Left forelimb (tissue), 1 donor: Measurements from ENCODE around the gene KSR2.

Experiments used
- DNase-seq: peaks from one replicate; pipeline ENCODE4 v3.0.0-alpha.2; 2018; ENCODE audit warnings: low spot score

Gene KSR2

DNA sequence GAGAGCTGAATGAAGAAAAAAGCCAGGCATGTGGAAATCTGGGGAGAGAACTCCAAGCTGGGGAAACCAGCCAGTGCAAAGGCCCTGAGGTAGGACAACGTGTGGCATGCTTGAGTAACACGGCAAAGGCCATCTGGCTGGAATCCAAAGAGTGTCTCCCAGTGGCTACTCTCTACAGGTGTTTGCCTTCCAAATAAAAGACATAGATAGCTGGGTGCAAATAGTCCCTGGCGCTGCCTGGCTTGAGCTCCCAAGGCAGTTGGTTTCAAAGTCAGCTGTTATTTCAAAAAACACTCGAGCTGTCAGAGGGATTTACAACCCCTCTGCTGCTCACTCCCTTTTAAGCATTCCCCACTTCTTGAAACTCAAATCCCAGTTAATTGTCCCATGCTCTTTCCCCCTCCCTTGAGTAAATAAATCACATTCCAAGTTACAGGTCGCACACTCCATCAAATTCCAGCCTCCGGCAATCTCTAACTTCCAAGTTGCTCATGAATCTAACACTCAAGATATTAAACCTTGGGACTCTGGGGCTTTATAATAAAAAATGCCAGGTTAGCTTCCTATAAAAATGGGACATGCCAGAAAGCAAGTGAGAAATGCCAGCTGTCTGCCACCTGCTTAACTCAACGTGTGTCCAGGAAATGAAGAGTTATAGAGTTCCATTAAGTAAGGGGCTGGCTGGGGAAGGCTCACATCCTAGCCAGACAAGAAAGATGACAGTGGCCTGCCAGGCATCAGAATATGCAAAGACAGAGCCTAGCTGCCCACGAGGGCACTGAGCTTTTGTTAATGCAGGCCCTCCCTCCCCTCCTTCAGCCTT is 473.7 kb downstream of the KSR2 start:
- no peak for DNase-seq

DNA sequence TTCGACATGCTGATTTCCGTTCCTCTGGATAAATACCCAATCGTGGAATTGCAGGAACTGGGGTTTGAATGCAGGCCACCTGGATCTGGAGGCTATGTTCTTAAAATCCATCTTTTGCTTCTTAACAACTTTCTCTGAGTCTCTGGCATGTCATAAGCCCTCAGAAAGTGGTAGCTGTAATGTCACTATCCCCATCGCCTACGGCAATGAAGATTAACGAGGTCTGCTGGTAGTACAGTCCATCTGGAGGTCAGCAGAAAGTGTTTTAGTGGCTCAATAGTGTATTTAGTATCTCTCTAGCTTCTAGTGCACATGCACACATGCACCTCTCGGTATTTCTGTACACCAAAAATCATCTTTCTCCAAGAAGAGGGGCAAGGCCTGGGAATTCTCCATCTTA is 477.1 kb downstream of the KSR2 start:
- DNase-seq = no peak

DNA sequence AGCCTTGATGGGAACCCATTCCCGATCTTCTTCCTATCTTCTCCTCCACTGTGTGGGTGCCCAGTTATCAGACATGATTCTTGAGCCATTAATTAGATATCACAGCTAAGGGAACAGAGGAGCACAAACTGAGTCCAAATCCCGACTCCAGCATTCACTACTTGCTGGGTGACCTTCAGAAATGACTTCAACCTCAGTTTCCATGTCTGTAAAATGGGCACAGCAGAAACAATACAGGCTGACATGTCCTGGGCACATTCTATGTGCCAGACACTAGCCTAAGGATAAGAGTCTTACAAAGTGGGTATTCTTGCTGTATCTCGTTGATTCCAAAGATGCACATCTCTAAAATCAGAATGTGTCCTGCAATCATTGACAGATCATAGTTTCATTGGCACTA is 478.7 kb downstream of the KSR2 start:
- DNase-seq = no peak

DNA sequence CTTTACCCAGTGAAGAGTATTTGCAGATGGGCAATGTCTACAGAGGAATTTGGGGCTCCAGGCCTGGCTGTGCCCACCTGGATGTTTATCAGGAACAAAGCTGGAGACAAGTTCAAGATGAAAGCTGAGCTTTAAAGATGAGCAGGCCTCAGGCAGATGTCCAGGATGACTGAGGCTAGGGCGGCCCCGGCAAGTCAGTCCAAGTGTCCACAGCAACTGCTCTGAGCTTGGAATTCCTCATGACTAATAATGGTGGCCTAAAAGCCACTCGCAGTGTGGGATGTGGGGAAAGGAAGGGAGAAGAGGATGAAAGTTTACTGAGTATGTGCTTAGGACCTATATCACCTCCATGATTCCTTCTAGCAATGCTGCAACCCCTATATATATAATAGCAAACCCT is 479.1 kb downstream of the KSR2 start:
- no peak for DNase-seq

DNA sequence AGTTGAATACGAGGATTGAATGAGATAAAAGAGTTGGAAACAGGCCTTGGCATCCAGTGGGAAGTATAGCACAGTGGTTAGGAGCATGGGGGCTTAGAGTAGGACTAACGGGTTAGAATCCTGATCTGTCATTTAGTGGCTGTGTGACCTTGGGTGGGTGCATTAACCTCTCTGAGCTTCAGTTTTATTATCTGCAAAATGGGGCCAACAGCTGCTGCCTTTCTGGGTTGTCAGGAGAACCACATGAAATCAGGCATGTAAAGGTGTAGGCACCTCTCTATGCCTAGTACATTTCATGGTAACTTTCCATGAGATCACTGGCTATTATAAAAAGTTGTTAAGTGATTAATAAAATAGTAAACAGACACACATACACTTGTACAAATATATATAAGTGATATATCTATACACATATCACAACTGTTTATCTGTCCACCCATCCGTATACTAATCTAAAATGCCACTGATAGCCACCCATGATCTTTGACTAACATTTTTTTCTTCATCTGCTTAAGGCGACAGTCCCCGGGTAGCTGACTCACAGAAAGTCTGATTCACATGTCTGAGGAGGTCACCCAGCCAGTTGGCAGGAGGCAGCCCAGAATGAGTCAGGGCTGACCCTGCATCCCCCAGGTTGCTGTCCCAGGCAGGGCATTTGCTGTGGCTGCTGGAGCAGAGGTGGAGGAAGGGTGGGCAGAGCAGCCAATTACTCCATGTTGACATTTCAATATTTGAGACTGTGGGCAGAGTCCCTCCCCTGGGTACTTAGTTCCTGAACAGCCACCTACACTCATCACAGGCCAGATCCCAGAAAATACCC is 481.7 kb downstream of the KSR2 start:
- DNase-seq = no peak

DNA sequence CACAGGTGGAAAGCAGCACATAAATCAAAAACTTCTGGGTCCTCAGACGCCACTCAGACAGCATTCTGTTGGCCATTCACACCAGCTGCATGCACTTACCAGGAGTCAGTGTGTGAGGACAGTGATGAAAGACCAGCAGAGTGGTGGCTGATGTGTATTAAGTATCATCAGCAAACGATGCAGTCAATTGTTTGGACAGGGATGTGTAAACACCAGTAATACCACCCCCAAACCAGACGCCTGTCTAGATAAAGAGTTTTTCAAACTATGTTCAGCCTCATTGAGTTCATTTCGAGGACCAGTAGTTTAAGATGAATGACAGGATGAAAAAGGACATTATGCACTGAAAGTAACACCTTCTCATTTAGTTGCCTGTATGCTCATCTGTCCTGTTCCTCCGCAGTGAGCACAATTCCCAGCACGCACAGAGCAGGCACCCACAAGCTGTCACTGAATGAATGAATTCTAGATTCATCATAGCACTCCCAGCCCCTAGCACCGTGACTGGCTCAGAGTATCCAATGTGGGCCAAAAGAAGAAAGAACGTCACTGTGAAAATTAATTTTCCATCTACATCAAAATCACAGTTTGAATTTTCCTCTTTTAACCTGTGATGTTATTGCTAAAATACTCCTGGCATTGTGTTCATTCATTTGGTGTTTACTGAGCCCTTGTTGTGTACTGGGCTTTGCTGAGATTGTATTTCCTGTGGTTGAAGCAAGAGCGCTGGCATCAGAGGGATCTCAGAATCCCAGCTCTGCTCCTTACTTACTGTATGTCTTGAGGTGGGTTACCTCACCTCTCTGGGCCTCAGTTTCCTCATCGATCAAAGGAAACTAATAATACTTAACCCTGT is 482.6 kb downstream of the KSR2 start:
- no peak for DNase-seq

DNA sequence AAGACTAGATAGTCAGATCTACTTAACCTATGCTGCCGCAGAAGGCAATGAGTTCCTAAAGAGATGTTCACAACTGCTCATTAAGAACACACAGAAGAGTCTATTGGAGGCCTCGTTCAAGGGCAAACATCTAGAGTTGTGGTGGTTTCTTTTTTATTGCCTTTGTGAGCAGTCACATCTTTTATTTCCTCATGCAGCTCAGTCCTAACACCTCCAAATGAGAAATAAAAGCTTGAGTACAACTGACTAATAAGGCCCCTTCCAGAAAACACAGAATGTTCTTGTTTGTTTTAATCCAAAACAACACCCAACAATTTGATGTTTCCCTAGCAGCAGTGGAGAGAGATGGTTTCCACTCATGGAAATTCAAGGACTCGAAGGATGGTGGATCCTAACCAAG is 483.9 kb downstream of the KSR2 start:
- no peak for DNase-seq

DNA sequence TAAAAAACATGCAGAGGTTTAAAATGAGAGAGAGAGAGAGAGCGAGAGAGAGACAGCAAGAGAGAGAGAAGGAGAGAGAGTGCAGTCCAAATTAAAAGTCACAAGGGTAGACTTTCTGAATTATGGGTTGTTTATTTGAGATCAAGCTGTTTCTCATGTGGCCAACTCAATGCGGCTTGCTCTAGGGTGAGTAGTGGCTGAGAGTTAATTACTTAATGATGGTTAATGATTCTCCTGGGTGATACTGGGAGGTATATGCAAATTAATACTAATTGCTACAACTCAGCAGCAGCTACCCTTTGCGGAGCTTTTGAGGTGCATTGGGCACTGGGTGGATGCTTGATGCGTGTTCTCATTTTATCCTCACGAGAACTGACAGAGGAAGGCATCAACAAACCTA is 485.3 kb downstream of the KSR2 start:
- DNase-seq = no peak

DNA sequence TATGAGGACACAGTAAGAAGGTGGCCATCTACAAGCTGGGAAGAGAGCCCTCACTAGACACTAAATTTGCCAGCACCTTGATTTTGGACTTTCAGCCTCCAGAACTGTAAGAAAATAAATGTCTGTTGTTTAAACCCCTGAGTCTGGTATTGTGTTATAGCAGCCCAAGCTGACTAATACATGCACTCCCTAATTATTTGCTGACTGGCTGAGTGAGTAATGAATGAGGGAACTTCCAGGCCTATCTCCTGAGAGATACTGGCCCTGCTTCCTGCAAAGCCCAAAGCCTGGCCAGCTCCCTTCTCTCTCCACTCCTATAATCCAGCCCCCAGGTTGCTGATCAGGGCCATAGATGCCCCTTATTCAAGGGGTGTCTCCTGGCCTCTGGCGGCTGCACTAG is 487.3 kb downstream of the KSR2 start:
- DNase-seq = no peak

DNA sequence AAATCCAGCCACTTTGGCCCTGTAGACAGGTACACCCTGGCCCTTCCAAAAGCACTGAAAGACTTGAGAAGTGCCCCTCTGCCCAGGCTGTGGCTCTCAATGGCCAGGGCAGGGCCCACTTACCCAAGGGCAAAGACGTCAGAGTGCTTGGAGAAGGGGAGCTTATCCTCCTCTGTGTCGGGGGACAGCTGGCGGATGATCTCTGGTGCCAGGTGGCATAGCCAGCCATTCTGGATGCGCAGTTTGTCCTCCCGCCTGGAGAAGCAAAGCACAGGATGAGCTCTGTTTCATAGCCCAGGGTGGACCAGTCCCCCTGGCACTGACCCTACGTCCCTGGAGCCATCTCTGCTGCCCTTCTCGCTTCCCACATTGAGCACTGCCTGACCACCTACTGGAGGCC is 492.4 kb downstream of the KSR2 start:
- DNase-seq = no peak

DNA sequence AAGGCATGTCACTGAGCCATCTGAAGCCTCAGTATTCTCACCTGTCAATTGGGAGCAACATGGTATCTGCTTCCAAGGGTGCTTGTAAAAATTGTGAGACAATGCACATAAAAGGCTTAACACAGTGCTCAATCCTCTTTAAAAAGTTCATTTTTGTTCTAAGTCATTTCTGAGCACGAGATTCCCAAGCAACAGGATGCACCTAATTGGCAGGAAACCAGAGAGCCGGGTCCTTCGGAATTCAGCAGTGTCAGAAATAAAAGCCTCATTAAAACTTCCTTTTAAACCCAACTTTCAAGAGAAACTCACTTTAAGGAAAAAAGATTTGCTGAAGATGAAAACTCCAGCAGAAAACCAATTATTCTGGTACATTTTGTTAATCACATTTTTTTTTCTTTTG is 494.9 kb downstream of the KSR2 start:
- no peak for DNase-seq

DNA sequence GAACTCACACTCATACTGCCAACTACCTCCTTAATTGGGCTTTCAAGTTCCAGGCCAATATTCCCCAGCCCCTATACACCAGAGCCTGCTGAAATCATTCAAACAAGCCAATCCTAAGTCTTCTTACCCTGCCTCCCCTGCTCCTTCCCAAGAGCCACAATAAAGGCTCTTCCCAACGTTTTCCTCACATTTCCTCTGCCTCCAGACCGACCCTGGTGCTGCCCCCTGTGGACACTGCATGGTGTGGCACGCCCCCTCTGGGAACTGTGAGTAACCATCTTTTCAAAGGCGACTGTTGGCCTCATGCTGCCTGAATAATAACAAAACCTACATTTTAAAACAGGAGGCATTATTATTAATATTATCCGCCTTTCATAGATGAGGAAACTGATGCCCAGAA is 495.8 kb downstream of the KSR2 start:
- DNase-seq = no peak

DNA sequence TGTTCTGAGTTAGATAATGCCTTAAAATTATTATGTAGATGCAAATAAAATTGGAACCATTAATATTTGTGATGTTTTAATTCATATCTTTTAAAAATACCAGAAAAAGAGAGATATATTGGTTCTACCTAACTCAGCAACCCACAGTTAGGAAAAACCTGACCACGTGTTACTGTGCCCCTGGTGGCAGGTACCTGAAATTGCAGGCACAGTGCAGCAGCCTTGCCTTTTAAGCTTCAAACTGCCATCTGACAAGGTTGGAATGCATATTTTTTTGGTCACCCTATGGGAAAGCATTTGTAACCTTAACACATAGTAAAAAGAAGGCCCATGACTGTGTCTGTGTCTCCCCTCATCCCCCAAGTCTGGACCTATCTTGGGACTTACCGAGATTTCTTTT is 498.0 kb downstream of the KSR2 start:
- DNase-seq = no peak

DNA sequence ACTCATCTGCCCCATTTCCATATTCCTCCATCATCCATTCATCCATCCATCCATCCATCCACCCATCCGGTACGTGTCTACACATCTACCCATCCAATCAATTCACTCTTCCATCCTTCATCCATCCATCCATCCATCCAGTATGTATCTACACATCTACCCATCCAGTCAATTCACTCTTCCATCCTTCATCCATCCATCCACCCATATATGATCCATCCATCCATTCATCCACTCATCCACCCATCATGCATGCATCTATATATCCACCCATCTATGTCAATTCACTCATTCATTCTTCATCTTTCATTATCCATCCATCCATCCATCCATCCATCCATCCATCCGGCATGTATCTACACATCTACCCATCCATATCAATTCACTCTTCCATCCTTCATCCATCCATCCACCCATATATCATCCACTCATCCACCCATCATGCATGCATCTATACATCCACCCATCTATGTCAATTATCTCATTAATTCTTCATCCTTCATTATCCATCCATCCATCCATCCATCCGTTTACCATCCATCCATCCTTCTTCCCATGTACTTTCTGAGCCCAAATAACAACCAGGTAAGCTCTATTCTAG is 498.8 kb downstream of the KSR2 start:
- no peak for DNase-seq

DNA sequence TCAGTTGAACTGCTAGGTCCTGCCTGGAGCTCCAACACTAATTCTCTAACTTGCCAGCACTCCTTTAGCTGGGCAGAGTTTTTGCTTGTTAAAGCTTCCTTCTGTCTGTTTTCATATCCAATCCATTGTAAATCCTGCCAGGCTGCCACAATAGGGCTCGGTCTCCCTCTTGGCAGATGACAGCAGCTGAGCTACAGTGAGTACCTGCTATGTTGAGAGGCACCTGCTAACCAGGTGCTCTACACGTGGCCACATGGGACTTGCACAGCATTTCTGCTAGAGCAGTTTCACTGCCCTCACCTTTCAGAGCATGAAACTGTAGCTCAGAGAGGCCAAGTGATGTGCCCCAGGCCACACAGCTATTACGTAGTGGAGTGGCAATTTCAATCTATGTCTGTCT is 500.8 kb downstream of the KSR2 start:
- DNase-seq = no peak

DNA sequence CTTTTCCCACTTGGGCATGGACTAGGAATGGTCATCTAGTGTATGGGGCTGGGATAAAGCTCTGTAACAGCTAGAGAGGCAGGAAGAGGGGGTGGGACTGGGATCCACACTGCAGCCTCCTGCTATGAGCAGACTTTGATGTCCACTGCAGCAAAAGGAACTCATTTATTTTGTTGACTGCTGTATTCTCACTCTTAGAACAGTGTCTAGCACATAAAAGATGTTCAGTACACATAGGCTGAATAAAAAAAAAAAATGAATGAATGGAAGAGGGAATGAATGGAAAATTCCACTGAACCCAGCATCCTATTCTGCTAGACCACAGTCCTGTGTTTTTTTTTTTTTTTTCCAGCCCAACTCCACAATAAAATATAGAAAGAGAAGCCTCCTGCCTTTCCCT is 501.2 kb downstream of the KSR2 start:
- DNase-seq = no peak

DNA sequence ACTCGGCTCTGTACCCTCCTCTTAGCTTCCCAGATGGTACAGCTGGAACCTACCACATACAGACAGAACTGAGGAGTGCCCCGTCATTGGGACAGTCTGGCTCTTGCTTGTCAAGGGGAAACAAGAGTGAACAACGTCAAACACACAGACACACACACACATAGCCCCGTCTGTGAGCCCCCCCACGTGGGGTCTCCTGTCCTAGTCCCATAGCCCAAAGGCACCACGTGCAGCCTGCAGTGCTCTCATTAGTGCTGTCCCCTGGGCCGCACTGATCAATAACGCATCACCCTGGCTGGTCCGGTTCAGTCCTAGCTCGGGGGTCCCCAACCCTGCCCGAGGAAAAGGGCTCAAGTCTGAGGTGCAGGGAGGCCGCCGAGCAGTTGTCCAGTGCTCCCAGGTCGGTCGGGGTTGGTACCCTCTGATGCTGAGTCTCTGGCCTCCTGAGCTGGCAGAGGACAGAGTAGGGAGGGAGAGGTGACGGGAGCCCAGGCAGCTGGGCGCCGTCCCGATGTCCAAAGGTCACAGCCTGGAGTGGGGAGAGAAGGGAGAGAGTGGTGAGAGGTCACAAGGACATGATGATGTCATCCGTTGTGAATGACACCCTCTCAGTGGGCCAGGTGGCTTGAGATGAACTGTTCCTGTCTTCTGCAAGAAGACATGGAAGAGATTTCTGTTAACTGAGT is 502.0 kb downstream of the KSR2 start:
- DNase-seq = no peak

DNA sequence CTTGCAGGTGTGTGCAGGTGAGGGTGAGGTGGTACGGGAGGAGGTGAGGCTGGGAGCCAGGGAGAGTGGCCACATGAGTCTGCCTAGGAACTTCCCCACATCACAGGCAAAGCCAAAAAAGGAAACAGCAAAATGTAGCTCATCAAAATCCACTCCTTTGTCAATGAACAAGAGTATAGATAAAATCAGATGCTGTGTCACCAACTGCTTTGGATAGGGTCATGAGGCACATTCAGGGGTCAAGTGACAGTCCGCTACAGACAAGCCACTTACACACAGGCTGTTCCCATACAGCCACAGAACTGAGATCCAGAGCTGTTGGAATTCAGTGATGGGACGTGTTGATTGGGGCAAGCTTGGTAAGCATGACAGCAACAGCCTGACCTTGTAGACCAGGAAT is 507.1 kb downstream of the KSR2 start:
- DNase-seq = no peak

DNA sequence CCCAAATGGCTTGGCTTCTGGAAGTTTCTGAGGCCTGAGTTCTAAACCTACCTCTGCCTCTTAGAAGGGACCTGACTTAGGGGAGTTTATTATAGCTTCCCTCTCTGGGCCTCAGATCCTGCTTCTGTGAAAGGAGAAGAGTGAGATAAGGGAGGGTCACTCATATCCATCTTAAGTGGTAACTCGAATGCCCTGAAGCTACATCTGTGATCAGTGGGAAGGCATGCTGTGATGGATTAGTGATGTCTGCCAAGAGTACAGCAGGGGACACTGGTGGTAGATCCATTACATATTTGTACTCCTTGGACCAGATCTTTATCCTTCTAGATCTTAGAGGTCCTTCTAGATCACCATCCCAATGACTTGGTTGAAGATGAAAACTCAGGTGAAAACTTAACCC is 509.6 kb downstream of the KSR2 start:
- DNase-seq = no peak

DNA sequence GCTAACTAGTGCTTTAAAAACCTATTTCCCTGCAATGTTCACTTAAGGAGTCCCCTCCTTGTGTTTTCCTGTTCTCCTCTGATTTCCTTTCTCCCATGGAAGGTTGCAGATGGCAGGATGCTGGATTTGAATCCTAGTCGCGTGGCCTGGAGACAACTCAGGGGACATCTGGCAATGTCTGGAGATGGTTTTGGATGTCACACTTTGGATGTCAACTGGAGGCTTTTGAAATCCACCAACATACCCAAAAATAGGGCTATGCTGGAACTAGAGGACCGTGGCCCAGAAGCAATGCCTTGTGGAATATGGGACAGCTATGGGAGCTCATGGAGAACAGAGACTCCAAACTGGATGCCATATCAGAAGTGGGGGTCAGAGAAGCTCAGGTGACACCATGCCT is 511.6 kb downstream of the KSR2 start:
- DNase-seq = no peak

DNA sequence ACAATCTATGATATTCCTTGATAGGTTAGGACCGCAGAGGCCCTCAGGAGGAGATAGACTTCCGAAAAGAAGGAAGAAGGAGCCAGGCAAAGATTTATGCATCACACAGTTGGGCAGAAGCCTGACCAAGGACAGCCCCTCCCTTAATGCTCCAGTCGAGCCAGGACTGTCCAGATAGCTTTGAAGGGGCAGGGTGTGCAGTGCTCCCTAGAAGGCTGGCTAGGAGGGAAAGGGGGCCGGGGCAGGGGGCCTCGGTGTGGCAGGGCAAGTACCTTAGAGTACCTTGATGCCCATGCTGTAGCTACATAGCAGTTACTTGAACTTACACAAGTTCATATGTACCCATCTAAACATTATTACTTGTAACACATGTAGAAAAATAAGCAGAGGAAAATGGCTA is 512.7 kb downstream of the KSR2 start:
- DNase-seq = no peak

DNA sequence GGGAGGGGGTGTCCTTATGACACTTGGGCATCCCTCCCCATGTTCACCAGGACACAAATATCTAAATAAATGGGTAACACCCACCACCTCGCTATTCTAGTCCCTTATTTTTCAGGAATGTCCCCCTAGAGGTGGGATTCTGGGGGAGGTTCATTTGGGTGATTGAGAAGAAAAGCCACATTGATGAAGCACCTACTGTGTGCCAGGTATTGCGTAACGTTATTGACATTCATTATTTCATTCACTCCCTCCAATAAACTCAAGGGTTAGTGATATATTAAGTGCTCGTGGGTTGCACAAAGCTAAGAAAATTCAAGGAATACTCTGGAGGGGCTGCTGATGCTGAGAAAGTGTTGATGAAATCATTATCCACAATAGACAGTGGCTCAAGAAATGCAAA is 514.8 kb downstream of the KSR2 start:
- no peak for DNase-seq
